HG02588 (cell line): ENCODE measurements around the gene FHOD3.

Experiments
- ATAC-seq: cut with Tn5 transposase; IDR thresholded peaks from one replicate; pipeline ENCODE4 v1.9.1; 2021; ENCODE audit warnings: mild to moderate bottlenecking, moderate library complexity; ENCODE audit not compliant: unreplicated experiment

The FHOD3 gene

DNA sequence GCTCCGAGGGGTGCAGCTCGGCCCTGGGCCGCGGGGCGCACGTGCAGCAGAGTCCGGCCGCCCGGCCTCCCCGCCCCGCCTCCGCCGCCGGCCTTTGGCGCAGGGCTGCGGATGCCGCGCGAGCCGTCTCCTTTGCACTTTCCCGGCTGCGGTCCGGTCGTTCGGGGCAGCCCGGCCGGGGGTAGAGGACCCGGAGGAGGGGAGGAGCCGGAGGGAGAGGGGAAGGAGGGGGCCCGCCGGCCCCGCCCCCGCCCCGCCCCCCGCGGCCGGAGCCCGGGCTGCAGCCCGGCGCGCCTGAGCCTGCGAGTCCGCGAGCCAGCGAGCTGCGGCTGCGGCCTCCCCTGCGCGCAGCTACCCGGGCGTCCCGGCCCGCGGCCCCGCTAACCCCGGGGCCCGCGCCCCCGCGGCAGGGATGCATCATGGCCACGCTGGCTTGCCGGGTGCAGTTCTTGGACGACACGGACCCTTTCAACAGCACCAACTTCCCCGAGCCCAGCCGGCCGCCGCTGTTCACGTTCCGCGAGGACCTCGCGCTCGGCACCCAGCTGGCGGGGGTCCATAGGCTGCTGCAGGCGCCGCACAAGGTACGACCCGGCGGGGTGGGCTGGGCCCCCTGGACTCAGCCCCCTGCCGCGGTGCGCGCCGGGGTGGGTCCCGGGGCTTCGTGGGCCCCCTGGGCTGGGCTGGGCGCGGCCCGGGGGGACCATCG is at the start of gene FHOD3:
FHOD3 (plus strand) TSS at position 297 of the 709 bp plus-strand sequence; CDS start at position 420, 123 bp downstream.
- ATAC-seq = peak; percentile 67

DNA sequence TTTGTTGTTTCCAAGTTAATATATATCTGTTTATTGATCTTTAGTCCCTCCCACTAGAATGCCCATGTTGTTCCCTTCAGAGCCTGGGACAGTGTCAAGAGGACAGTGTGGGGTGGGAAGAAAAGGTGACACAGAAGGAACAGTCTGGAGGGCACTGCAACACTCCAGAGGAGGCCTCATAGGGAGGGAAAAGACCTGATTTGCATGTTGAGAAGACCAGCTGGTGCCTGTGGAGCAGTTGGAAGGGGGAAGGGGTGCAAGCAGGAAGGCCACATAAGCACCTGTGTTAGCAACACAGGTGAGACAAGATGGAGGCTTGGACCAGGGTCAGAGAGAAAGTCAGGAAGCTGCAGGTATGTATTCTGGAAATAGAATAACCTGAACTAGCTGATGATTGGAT is 48.1 kb upstream of the FHOD3 start:
- ATAC-seq = no peak

DNA sequence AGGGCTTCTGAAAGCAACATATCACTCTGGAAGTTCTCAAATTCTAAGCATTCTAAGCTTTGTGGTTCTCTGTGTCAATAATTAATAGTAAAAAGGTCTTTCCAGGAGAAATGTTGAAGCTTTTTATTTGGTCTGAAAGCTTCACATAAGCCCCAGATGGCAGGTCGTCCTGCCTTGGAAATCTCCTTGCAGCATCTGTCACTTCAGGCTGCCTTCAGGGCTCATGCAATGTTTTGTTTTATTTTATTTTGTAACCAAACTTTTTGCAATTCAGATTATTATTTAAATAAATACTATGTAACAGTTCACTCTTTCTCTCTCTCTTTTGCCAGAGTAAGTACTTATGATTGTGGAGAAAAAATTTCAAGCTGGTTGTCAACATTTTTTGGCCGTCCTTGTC is 46.7 kb upstream of the FHOD3 start:
- ATAC-seq = no peak

DNA sequence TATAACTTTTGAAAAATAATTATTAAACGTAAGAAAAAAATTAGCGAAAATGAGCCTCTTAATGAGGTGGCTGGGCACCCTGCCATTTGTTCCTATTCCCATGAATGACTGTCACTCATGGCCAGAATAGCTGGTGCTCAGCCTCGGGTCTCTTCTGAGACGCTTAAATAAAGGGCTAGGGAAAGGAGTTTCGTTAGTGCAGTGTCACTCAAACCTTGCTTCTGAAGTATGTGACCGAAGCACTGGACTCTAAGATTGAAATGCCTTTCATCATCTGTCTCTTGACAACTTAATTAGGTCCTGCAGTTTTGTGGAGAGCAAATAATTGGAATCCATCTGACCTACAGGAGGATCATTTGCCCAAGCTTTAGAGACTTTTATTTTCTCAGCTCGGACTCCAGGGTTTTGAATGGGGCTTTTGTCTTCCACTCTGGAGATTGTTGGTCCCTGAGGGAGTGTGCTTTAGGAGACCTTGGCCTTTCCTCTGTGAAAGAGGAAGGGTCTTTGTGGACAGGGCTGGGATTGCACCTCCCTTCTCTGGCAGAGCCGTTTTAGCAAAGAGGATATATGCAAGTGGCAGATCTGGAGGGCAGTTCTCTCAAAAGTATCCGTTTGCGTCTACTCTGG is 42.3 kb upstream of the FHOD3 start:
- ATAC-seq = no peak

DNA sequence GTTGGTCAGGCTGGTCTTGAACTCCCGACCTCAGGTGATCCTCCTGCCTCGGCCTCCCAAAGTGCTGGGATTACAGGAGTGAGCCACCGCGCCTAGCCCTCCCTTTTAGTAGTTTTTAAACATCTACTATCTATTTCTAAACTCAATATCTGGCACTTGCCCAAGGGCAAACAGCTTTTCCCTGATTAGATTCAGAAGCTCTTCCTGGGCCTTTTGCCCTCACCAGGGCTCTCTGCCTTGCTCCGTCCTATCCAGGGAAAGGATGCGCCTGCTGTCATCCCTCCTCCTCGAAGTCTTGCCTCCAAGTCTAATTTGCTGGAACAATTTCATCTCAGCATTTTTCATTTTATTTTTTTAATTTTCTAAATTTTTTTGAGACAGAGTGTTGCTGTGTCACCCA is 41.4 kb upstream of the FHOD3 start:
- no peak for ATAC-seq

DNA sequence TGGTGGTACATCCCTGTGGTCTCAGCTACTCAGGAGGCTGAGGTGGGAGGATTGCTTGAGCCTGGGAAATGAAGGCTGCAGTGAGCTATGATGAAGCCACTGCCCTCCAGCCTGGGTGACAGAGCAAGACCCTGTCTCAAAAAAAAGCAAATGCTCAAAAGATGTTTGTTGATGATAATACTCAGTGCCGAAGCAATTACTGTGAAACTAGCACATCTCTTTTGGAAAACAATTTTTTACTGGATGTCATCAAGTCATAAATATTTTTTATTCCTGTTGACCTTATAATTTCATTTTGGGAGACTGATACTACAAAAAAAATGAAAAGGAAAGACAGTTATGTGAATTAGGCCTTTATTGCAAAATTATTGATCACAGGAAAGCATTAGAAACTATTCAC is 34.5 kb upstream of the FHOD3 start:
- no peak for ATAC-seq

DNA sequence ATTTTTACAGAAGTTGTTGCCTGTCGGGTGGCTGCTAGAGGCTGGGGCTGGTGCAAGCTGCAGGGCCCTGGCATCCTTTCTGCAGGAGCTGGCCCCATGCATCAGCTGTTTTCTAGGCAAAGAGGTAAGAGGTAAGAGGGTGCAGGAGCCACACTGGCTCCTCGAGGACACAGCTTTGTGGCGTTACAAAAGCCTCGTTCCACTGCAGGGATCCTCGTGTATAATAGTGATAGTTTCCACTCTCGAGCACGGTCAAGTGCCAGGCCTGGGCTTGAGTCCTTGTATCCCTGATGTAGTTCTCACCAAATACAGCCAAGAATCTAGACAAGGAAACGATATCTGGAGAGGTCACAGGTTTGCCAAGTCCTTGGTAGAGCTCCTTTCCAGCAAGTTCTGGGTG is 33.2 kb upstream of the FHOD3 start:
- no peak for ATAC-seq

DNA sequence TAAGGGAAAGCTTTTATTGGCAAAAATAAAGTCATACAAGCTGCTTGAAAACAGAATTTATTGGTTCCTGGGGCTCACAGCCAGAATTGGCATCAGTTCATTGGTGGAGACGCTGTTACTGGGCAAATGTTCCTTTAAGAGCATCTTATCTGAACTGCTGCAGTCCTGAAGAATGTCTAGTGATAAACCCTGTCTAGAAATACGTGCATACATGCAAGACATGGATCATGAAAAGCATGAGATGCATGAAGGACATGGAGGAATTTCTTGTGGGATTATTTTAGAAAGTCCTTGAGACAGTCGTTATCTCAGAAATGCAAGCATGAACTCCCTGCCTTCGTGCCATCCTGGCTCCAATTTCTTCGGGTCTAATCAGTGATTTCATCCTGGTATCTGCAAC is 32.5 kb upstream of the FHOD3 start:
- no peak for ATAC-seq

DNA sequence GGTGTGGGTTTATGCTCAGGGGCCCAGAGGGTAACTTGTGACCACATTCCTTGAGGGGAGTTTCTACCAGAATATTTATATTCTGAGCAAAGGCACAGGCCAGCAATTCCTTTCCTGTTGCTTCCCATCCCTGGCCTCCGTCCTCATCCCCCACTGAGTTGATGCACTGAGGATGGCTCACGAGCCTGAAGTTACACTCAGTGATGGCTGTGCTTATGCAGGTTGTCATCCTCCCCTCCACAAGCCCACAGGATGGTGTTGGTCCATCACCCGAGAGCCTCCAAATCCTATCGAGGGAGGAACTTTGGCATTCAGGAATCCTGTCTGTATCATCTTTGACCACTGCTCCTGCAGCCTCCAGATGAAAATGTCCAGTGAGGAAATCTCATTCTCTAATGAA is 28.4 kb upstream of the FHOD3 start:
- no peak for ATAC-seq

DNA sequence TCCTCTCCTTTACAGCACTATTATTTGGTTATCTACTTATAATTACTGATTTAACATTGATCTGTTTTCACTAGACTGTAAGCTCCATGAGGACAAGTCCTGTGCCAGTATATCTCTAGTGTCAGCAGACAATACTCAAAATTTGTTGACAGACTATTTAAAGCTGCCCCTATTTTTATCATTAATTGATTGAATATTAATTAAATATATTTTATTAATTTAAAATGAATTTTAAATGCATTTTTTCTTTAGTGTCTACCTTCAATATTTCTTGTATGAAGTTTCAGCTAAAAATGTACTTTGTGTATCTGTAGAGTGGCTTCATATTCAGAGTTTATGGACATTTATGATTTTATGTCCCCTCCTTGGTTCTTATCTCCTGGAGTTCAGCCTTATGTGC is 26.4 kb upstream of the FHOD3 start:
- no peak for ATAC-seq

DNA sequence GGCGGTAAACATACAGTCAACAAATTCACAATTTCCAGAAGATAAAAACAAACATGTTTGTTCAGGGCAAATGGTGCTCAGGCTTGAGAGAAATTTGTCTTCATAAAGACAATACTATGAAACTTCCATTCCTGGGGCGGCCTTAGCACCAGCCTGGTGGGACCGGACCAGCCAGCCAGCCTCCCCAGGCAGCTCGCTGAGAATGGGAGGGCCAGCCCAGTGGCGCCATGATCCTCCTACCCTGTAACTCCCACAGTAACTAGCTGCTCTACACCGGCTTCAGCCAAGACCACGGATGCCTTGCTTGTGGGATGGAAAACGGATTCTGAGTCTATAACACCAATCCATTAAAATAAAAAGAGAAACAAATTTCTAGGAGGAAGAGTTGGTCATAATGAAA is 24.2 kb upstream of the FHOD3 start:
- no peak for ATAC-seq

DNA sequence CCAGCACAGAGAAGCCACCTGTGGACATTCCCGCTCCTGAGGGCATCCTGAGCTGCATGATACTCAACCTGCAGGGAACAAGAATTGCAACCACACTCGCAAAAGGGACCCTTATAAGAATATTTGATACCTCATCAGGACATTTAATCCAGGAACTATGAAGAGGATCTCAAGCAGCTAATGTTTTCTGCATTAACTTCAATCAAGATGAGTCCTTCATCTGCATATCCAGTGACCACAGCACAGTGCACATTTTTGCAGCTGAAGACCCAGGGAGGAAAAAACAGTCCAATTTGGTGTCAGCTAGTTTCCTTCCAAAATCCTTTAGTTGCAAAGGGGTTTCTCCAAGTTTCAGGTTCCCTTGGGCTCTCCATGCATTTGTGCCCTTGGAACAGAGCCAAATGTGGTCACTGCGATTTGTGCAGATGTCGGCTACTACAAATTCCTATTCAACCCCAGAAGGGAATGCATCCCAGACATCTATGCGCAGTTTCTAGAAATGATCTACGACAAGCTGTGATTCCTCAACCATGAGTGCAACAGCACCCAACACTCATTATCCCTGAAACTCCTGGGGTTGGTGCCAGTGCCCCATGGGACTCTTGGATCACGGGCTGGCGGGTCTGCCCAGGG is 23.3 kb upstream of the FHOD3 start:
- ATAC-seq = no peak

DNA sequence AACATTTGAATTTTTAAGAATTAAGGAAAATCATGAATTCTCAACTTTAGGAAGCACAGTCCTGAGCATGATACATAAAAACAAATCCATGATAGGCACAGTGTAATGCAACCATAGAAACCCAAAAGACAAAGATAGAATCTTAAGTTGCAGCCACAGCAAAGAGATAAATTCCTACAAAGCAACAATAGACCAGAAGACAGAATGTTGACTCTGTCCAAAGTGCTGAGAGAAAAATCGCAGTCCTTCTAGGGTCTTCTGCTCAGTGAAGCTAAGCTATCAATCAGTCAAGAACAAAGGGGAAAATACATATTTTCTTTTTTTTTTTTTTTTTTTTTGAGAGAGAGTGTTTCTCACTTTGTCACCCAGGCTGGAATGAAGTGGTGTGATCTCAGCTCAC is 22.0 kb upstream of the FHOD3 start:
- ATAC-seq = no peak

DNA sequence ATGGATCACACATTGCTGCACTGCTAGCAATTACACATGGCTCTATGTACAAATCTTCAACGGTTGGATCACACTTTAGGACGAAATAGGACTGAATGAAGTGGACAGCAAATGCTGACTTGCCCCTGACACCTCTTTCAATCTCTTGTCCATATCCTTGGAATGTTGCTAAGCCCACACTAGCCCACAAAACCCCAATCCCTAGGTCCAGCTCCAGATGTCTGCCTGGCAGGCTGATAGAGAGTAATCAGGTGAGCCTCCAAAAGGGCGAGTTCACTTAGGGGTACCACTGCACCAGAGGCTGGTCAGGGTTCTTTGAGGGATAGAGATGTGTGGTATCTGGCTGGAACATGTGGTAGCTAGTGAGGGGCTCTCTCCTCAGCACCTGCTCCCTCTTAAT is 18.5 kb upstream of the FHOD3 start:
- ATAC-seq = no peak

DNA sequence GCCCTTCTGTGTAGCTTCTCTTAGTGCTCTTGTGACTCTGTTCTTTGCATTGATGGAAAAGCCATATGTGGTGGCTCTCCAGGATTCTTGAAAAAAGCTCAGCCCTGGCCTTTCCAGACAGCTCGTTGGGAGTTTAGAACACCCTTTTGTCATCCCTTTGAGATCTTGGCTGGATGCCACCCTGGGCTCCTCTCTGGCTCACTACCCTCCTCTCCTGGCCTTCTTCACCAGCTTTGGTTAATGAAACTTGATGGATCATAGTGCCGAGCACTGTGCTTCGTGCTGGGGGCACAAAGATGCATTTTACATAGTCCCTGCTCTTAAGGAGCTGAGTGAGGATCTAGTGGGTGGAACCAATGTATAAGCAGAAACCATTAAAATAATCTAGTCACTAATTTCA is 15.6 kb upstream of the FHOD3 start:
- no peak for ATAC-seq

DNA sequence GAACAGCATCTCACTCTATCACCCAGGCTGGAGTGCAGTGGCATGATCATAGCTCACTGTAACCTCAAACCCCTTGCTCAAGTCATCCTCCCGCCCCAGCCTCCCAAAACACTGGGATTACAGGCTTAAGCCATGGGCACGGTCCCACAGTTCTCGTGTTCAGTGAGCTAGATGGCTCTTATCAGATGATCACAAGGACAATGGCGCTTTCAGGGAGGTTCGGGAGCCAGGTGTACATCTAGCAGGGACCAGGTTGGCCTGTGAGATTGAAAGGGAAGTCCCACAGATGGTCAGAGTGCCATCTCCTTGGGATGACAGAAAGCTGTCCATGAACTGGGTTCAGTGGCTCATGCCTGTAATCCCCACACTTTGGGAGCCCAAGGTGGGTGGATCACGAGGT is 14.1 kb upstream of the FHOD3 start:
- ATAC-seq = no peak

DNA sequence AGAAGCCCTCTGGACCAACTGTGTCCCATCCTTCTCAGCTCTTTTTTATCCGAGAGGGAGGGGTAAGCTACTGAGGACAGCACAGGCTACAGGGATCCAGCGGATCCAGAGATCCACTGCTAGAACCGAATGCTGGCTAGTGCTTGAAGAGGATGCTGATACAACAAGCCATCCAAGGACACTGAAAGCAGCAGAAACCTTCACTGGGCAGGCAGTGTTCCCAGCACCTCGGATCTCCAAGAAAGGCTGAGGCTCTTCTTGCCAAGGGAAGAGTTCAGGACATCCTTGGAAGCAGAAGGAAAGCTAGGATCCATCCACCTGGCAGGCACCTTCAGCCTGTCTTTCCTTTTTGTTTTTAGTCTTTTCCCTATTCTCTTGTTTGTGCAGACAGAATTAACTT is 13.2 kb upstream of the FHOD3 start:
- no peak for ATAC-seq

DNA sequence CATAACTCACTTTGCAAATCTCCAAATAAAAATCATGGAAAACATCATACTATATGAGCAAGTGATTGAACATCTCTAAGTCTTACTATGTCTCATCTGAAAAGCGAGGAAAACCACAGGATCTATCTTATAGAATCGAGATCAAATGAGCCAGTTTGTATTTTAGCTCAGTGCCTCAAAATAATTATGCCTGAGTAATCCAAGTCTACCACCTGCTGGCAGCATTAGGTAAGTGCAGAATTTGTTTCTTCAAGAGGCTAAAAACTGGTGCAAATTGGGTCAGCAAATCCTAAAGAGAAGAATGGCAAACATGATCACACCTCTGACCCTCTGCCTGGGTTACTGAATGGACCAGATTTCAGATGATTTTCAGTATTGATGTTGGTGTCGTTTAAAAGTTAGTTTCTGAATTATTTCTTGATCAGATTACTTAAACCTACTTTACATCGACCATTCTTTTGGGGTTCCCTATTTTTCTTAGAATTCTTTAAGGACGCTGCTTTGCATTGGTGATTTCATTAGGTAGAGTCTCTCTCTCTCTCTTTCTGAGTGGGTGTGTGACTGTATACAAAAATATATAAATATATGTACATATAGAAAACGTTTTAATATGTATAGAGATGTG is 12.7 kb upstream of the FHOD3 start:
- ATAC-seq = no peak

DNA sequence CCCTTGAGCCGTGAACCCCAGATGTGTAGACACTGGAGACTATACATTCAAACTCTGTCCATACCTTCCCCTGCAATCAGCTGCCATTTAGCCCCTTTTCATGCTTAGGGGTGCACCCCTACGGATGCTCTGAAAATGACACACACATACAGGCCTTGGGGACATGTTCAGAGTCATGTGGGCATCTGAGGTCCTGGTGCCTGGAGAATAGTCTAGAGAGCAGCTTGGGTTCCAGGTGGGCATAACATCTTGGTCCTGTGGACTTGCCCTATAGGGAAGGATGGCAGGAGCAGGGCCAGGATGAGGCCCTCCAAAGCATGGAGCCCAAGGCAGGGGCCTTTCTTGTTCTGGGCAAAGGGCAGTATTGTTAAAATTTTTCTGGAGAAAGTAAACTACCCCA is 9.9 kb upstream of the FHOD3 start:
- ATAC-seq = no peak

DNA sequence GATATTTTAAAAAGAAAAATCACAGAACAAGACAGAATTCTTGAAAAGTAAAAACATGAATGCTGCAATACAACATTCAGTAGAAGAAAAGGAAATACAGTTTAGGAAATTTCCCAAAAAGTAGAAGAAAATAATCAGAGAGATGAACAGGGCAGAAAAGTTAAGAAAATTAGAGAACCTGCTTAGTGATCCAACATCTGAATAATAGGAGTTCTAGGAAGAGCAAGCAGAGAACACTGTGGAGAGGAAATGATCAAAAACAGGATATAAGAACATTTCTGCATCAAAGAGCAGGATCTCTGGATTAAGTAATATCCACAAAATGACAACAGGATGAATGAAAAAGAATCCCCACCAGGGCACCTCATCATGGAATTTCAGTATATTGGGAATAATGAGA is 8.8 kb upstream of the FHOD3 start:
- no peak for ATAC-seq

DNA sequence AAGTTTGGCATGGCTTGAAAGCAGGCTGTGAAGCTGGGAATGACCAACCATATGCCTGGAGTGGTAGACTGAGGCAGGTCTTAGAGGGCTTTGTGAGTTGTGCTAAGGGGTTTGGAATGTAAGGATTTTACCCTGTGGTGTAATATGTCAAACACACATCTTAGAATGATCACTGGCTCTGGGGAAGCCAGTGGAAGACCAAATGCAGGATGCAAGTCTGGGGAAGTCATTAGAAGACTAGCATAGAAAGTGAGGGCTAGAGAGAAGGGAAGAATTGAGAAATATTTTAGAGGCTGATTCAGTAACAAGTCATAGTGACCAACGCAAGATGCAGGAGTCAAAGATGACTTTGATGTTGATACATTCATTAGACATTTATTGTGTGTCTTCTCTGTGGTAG is 3.5 kb upstream of the FHOD3 start:
- ATAC-seq = no peak

DNA sequence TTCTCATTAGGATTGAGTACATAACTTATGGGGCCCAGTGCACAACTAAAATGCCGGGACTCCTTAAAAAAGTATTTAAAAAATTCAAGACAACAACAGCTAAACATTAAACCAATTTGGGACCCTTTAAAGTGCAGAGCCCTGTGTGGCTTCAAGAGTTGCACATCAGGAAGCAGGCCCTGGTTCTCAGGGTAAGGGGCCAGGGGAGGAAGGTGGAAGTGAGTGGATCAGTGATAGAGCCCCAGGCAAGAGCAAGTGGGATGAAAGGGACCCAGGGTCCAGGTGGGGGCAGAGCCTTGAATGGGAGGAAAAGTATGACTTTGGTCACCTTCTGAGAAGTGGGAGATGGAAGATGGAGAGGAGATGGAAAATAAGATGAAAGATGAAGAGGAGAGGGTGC is 2.3 kb upstream of the FHOD3 start:
- ATAC-seq = no peak
